RWPE1 (cell line): ENCODE results near the gene RNF151.

Source experiments
- CTCF ChIA-PET: fragments of 350-600 bp; sonication (Branson Sonifier 250); formaldehyde crosslinking; extraction: SDS; loops from one replicate; lab custom pipeline; 2021; lab: Yijun Ruan, JAX
- POLR2A ChIA-PET: fragments of 400-600 bp; formaldehyde crosslinking; extraction: SDS; loops from one replicate; lab custom pipeline; 2020; ENCODE audit warnings: antibody characterized with exemption; ENCODE audit not compliant: low non-redundant PET; lab: Yijun Ruan, JAX
- DNase-seq: peaks from one replicate; pipeline ENCODE4 v3.0.0; 2012; ENCODE audit warnings: low spot score
- H3K27ac ChIP-seq: fragments of 450-650 bp; 2 replicates; pipeline ENCODE4 v1.5.1; 2017
- CTCF ChIP-seq: fragments of 450-650 bp; conservative IDR thresholded peaks from 2 replicates; pipeline ENCODE4 v1.5.1; 2017; ENCODE audit warnings: low read depth, mild to moderate bottlenecking

Gene RNF151

GRCh38 chr16:1964506-1965395 is 1.9 kb upstream of the RNF151 start, which contains the start of gene RPS2:
Gene RPS2 (minus strand): TSS chr16:1964826. CDS start chr16:1964625, 201 bp downstream.
- CTCF ChIA-PET: interaction anchor here (0.7 kb wide), 1 partner anchor 46 kb away, joined by 3 read pairs; no protein-coding TSS in a partner anchor
- H3K27ac ChIP-seq: peak within 1 kb of the TSS; percentile 94
- no peak for TF ChIP-seq CTCF
- POLR2A ChIA-PET: interaction anchor here (0.5 to 1.9 kb wide), 8 partner anchors 13 to 82 kb away, joined by 3 to 8 read pairs (median 3); partner anchors contain the start of gene GFER
- DNase-seq: peak; percentile 98

DNA sequence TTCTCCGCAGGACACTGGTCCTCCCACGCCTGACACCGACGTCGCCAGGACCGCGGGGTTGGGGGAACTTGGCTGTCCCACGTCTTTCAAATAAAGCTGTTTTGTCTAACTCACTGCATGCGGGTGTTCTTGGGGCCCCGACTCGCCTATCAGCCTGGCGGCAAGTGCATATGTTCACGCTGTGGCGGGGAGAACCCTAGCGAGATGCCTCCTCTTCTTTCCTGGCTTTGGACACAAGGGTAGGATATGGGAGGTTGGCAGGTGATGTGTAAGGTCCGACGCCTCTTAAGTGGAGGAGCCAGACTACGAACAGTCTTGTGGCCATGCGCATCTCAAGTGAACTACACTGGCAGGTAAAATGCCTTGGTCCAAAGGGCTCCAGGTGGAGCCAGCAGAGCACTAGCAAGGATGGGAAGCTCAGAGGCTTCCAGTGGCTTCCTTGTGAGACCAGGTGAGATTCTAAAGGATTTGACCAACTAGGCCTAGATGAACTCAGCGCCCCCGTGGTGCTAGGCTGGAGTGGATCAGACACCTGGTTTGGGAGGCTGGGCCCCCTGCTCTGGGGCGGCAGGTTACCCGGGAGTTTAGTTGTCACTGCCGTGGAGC is 1.2 kb upstream of the RNF151 start:
- ChIA-PET CTCF (interaction anchor here (0.6 to 0.7 kb wide), 2 partner anchors 29 to 46 kb away, joined by 3 read pairs; no protein-coding TSS in a partner anchor), POLR2A (interaction anchor here (0.5 to 1.9 kb wide), 6 partner anchors 13 to 82 kb away, joined by 3 to 8 read pairs (median 3); partner anchors contain the start of gene GFER)
- H3K27ac ChIP-seq: peak overlapping the region; percentile 94
- no peak for DNase-seq
- TF ChIP-seq CTCF: no peak

DNA sequence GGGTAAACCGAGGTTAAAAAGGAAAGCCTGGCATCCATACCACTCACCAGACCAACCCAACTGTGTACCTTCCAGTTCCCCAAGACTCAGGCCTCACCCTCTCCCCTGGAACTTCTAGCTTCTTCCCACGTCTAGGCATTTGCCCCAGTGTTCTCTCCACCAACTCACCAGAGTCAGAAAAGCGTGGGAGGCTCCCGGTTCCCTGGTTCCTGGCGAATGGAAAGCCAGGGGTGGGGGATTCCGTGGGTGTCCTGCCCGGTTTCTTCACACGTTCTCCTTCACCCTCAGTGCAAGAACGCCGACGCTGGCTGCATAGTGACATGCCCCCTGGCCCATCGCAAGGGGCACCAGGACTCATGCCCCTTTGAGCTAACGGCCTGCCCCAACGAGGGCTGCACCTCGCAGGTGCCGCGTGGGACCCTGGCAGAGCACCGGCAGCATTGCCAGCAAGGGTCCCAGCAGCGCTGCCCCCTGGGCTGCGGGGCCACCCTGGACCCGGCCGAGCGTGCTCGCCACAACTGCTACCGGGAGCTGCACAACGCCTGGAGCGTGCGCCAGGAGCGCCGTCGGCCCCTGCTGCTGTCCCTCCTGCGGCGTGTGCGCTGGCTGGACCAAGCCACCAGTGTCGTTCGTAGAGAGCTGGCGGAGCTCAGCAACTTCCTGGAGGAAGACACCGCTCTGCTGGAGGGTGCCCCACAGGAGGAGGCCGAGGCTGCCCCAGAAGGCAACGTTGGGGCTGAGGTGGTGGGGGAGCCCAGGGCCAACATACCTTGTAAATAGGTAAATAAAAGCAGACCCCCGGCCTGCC is 1.7 kb downstream of the RNF151 start:
- H3K27ac ChIP-seq: peak overlapping the region; percentile 94
- no peak for TF ChIP-seq CTCF
- POLR2A ChIA-PET: no interaction called here
- CTCF ChIA-PET: no interaction called here
- DNase-seq: no peak

DNA sequence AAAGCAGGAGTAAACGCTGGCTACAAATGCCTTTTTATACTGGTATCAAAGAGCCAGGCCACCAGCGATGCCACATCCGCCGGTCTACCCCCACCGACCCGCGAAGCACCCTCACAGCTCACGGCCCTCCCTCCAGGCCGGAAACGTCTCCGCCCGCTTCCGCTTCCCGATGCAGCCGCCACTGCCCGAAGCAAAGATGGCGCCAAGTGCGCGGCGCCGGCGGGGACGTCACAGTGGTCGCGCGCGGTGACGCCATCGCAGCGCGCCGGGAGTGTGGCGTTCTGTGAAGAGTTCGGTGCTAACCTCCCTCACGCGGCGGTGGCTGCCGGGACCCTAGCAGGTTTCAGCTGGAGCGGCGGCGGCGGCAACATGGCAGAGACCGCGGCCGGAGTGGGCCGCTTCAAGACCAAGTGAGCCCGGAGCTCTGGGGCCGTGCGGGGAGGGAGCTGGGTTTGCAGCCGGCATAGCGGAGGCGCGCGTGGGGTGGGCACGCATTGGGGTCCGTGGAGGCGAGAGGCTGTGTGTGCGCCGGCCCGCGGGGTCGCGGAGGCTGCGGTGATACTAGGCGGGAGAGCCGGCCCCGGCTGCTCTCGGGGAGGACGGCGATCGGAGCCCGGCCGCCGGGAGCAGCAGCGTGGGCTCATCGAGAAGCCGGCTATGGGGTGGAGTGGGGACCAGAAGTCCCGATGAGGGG is 5.3 kb downstream of the RNF151 start, which contains the start of gene TBL3:
TBL3 (plus strand) TSS at position 258 of the 694 bp plus-strand sequence; CDS start at position 370, 112 bp downstream.
- DNase-seq: peak; percentile 88
- no peak for TF ChIP-seq CTCF
- POLR2A ChIA-PET: no interaction called here
- H3K27ac ChIP-seq: peak within 1 kb of the TSS; percentile 94
- CTCF ChIA-PET: no interaction called here

- ChIA-PET CTCF (no interaction called here), POLR2A (no interaction called here)
- H3K27ac ChIP-seq: peak overlapping the region; percentile 94
- no peak for DNase-seq
- no peak for TF ChIP-seq CTCF
Observed at GRCh38 chr16:1972490-1972877, 5.8 kb downstream of the RNF151 start.
